GM12878 (cell line): ENCODE data around the gene IGF2BP1. TPM values are rescaled to one million over a fixed set of nuclear protein-coding genes. Genes with fewer than 3 reads are reported as not detected.

Experiments
- ATAC-seq: fragments of 200-7000 bp; cut with Tn5 transposase; 3 replicates; pipeline ENCODE4 v1.9.1; 2020; ENCODE audit warnings: mild to moderate bottlenecking, moderate library complexity
- BruUV-seq: library from RNA; stranded (reverse); fragments of 400-500 nt; replicated peaks from 2 replicates; lab custom pipeline; 2021; lab: Mats Ljungman, UMichigan
- CTCF ChIA-PET: fragments of 300-600 bp; sonication (Branson Sonifier 250); formaldehyde crosslinking; extraction: SDS; loops from one replicate; lab custom pipeline; 2021; ENCODE audit warnings: inconsistent platforms; lab: Yijun Ruan, JAX
- POLR2A ChIA-PET: fragments of 350-600 bp; formaldehyde crosslinking; extraction: SDS; loops from one replicate; lab custom pipeline; 2021; ENCODE audit warnings: inconsistent platforms; lab: Charles Lee
- RAD21 ChIA-PET: fragments of 300-600 bp; sonication (Branson Sonifier 250); formaldehyde crosslinking; loops from one replicate; lab custom pipeline; 2023; ENCODE audit warnings: antibody characterized with exemption; ENCODE audit not compliant: unreplicated experiment; lab: Charles Lee
- SMC1A ChIA-PET: fragments of 300-600 bp; sonication (Branson Sonifier 250); formaldehyde crosslinking; loops from one replicate; lab custom pipeline; 2023; ENCODE audit not compliant: unreplicated experiment, uncharacterized antibody; lab: Charles Lee
- DNase-seq: peaks from one replicate; pipeline ENCODE4 v3.0.0-alpha.2; 2011; ENCODE audit warnings: low read depth, low spot score
- FAIRE-seq: peaks from 3 replicates; lab custom pipeline; 2011; peaks lifted over from hg19 to GRCh38; lab: Jason Lieb, UNC
- H2AFZ ChIP-seq: 2 replicates; pipeline ENCODE4 v1.6.0; 2011; ENCODE audit warnings: low read depth, low read length, control low read depth; ENCODE audit not compliant: control insufficient read depth
- H3K27ac ChIP-seq: 2 replicates; pipeline ENCODE4 v1.5.1; 2011; ENCODE audit warnings: control low read depth; ENCODE audit not compliant: control insufficient read depth, insufficient read depth
- H3K27me3 ChIP-seq, 2 experiments: replicated peaks in 1 of 2; 2 replicates each; pipeline versions ENCODE4 v1.6.0 to v1.6.1; 2011; ENCODE audit warnings: low read length in 1 of 2; ENCODE audit not compliant: control insufficient read depth in 2 of 2, insufficient read depth in 2 of 2
- H3K36me3 ChIP-seq, 2 experiments: 2 replicates each; pipeline ENCODE4 v1.5.1; 2011; ENCODE audit warnings: low read length in 1 of 2; ENCODE audit not compliant: control insufficient read depth in 2 of 2, insufficient read depth in 2 of 2
- H3K4me1 ChIP-seq: 2 replicates; pipeline ENCODE4 v1.6.1; 2011; ENCODE audit warnings: mild to moderate bottlenecking, low read length, moderate library complexity, mixed read lengths; ENCODE audit not compliant: control insufficient read depth, insufficient read depth
- H3K4me2 ChIP-seq: 2 replicates; pipeline ENCODE4 v1.6.0; 2011; ENCODE audit warnings: control low read depth; ENCODE audit not compliant: control insufficient read depth, insufficient read depth
- H3K4me3 ChIP-seq: fragments of 200-600 bp; sonication (generic); 2 replicates; pipeline ENCODE4 v1.5.1; 2016
- H3K79me2 ChIP-seq: 2 replicates; pipeline ENCODE4 v1.6.0; 2011; ENCODE audit warnings: low read length; ENCODE audit not compliant: control insufficient read depth, insufficient read depth
- H3K9ac ChIP-seq: 2 replicates; pipeline ENCODE4 v1.8.0; 2011; ENCODE audit warnings: low read length, control low read depth, mixed read lengths; ENCODE audit not compliant: control insufficient read depth, insufficient read depth
- H3K9me3 ChIP-seq: replicated peaks from 3 replicates; pipeline ENCODE4 v1.5.1; 2011; ENCODE audit warnings: mild to moderate bottlenecking, low read length; ENCODE audit not compliant: control insufficient read depth, insufficient read depth
- H4K20me1 ChIP-seq: 2 replicates; pipeline ENCODE4 v1.6.0; 2011; ENCODE audit not compliant: control insufficient read depth, insufficient read depth
- CBX3 ChIP-seq: fragments of 200-600 bp; sonication (generic); IDR thresholded peaks from 2 replicates; pipeline ENCODE4 v1.6.1; 2016; ENCODE audit warnings: low read depth, borderline replicate concordance
- GABPA ChIP-seq: IDR thresholded peaks from 2 replicates; pipeline ENCODE4 v1.6.1; 2014; ENCODE audit warnings: antibody characterized with exemption, low read depth, mild to moderate bottlenecking, inconsistent platforms
- IKZF2 ChIP-seq, 2 experiments: fragments of 450-650 bp; IDR thresholded peaks; 2 replicates each; pipeline ENCODE4 v1.6.1; 2017; ENCODE audit warnings: mild to moderate bottlenecking in 2 of 2, moderate library complexity in 2 of 2
- IRF4 ChIP-seq: IDR thresholded peaks from 2 replicates; pipeline ENCODE4 v1.6.1; 2011; ENCODE audit warnings: low read depth, low read length
- JUND ChIP-seq: IDR thresholded peaks from 2 replicates; pipeline ENCODE4 v1.6.1; 2012; ENCODE audit warnings: low read depth, mild to moderate bottlenecking, low read length, improper control_type of control experiment, moderate library complexity
- KAT2A ChIP-seq: conservative IDR thresholded peaks from 2 replicates; pipeline ENCODE4 v1.6.1; 2011; ENCODE audit warnings: low read depth, low read length; ENCODE audit not compliant: control insufficient read depth
- MYB ChIP-seq: fragments of 150-350 bp; IDR thresholded peaks from 2 replicates; pipeline ENCODE4 v1.6.1; 2014; ENCODE audit warnings: mild to moderate bottlenecking, low read depth, low read length, borderline replicate concordance
- NBN ChIP-seq: fragments of 450-650 bp; IDR thresholded peaks from 2 replicates; pipeline ENCODE4 v1.6.1; 2016
- NR2C1 ChIP-seq: fragments of 450-650 bp; IDR thresholded peaks from 2 replicates; pipeline ENCODE4 v1.6.1; 2017; ENCODE audit warnings: antibody characterized with exemption, mild to moderate bottlenecking, moderate library complexity
- POLR2AphosphoS5 ChIP-seq: IDR thresholded peaks from 2 replicates; pipeline ENCODE4 v1.6.1; 2011; ENCODE audit warnings: mild to moderate bottlenecking, low read length, inconsistent platforms
- RFX5 ChIP-seq: IDR thresholded peaks from 2 replicates; pipeline ENCODE4 v1.6.1; 2011; ENCODE audit warnings: low read depth, low read length, improper control_type of control experiment
- WRNIP1 ChIP-seq: IDR thresholded peaks from 2 replicates; pipeline ENCODE4 v1.6.1; 2011; ENCODE audit warnings: low read depth, low read length, improper control_type of control experiment, borderline replicate concordance
- YY1 ChIP-seq: IDR thresholded peaks from 2 replicates; pipeline ENCODE4 v1.6.1; 2011; ENCODE audit warnings: low read depth, mild to moderate bottlenecking, low read length
- WGBS: methylation state at CpG from one replicate; pipeline ENCODE4 v1.1.6; 2016; ENCODE audit warnings: low lambda C conversion rate; ENCODE audit not compliant: insufficient replicate concordance, insufficient coverage; ENCODE audit errors: missing lambda C conversion rate; 5-methylcytosine and 5-hydroxymethylcytosine counted together
- in situ Hi-C: fragments of 300-500 bp; cut with MboI; formaldehyde crosslinking; loops from 9 replicates; pipeline ENCODE4 v1.14.3; 2018; ENCODE audit warnings: mixed read lengths
- intact Hi-C: fragments of 100-400 bp; cut with micrococcal nuclease; formaldehyde crosslinking; loops from one replicate; pipeline ENCODE4 v1.14.2; 2022; ENCODE audit not compliant: unreplicated experiment
- polyA plus RNA-seq, 11 experiments: library from polyadenylated mRNA; depleted of rRNA in 4 of 11; unstranded in 6 of 11; stranded (reverse) in 5 of 11; fragments of >200 nt; fragmentation: Nextera tagmentation in 4 of 11; fragmentation: Illumina TruSeq in 1 of 11; extraction: Ambion mirVana in 4 of 11; extraction: Trizol in 1 of 11; gene quantifications; 1 replicate in 1 of 11; 2 replicates in 10 of 11; pipeline versions ENCODE4 v1.2.1 to v1.2.3, GENCODE V29; 2011 to 2016; ENCODE audit warnings: inconsistent platforms in 2 of 11, missing spikeins in 2 of 11, low read depth in 1 of 11
- total RNA-seq, 4 experiments: library from RNA; depleted of rRNA in 3 of 4; stranded (reverse); fragments of >200 nt in 3 of 4; fragmentation: Illumina TruSeq in 1 of 4; extraction: Trizol in 1 of 4; gene quantifications; 2 replicates each; pipeline versions ENCODE4 v1.2.1 to v1.2.3, GENCODE V29; 2013 to 2021
- TF ChIP-seq, protein P1 (sequence below): fragments of 450-650 bp; IDR thresholded peaks from 2 replicates; pipeline ENCODE4 v1.6.1; 2014; ENCODE audit warnings: mild to moderate bottlenecking
- TF ChIP-seq, protein P2 (sequence below): IDR thresholded peaks from 2 replicates; pipeline ENCODE4 v1.6.1; 2011; ENCODE audit warnings: borderline replicate concordance, low read depth, mild to moderate bottlenecking, moderate library complexity, mixed read lengths, low read length; ENCODE audit not compliant: insufficient read depth; ENCODE audit errors: extremely low read length
- TF ChIP-seq, protein P3 (sequence below): fragments of 450-650 bp; IDR thresholded peaks from 2 replicates; pipeline ENCODE4 v1.6.1; 2017; ENCODE audit warnings: antibody characterized with exemption, mild to moderate bottlenecking, moderate library complexity
- TF ChIP-seq, protein P4 (sequence below): IDR thresholded peaks from 2 replicates; pipeline ENCODE4 v1.6.1; 2011; ENCODE audit warnings: low read depth, low read length, improper control_type of control experiment, borderline replicate concordance
- TF ChIP-seq, protein P5 (sequence below): fragments of 450-650 bp; IDR thresholded peaks from 2 replicates; pipeline ENCODE4 v1.6.1; 2016; ENCODE audit warnings: mild to moderate bottlenecking

Gene IGF2BP1
- total and polyA plus RNA-seq, 10 of the 15 experiments (the other 5 are each of a cell fraction or from before 2014, with no cell fraction given), result 0.04 to 2.4 (median 0.13) TPM; not detected in 1

DNA sequence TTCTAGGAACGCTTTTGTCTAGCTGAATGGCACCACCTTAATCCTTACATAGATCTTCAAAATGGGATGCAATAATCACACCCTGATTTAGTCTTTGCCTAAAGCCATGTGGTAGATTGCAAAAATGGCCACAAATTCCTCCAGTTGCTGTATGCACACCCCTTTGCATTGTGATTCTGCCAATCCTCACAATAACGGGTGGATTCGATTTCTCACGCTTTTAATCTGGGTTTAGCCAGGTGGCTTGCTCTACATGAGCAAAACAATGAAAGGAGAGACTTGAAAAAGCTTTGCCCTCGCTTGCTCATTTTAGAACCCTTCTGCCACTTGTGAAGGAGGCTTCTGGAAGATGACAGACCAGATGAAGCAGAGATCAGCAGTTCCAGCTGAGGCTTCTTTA, 85.0 kb downstream of the IGF2BP1 start:
- no peaks in the 10 kb centered on the region for H3K4me1 ChIP-seq
- H3K79me2 ChIP-seq, result no peaks in the 10 kb centered on the region
- no peak overlapping the region for H3K4me3 ChIP-seq
- intact Hi-C loops (no loop called here), in situ Hi-C loops (no loop called here)
- DNase-seq (no peak), FAIRE-seq (no peak), ATAC-seq (no peak)
- ChIA-PET RAD21 (no interaction called here), CTCF (no interaction called here), SMC1A (no interaction called here), POLR2A (no interaction called here)
- no peak overlapping the region for H3K9ac ChIP-seq
- no peaks in the 10 kb centered on the region for H3K9me3 ChIP-seq
- BruUV-seq, result no TSS peak
- TF ChIP-seq CBX3, result no peak
- TF ChIP-seq GABPA, result no peak
- no peak for TF ChIP-seq NR2C1
- TF ChIP-seq, protein P1, sequence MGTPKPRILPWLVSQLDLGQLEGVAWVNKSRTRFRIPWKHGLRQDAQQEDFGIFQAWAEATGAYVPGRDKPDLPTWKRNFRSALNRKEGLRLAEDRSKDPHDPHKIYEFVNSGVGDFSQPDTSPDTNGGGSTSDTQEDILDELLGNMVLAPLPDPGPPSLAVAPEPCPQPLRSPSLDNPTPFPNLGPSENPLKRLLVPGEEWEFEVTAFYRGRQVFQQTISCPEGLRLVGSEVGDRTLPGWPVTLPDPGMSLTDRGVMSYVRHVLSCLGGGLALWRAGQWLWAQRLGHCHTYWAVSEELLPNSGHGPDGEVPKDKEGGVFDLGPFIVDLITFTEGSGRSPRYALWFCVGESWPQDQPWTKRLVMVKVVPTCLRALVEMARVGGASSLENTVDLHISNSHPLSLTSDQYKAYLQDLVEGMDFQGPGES, result no peak
- no peak for TF ChIP-seq MYB
- no peak for TF ChIP-seq IRF4
- TF ChIP-seq, protein P2, sequence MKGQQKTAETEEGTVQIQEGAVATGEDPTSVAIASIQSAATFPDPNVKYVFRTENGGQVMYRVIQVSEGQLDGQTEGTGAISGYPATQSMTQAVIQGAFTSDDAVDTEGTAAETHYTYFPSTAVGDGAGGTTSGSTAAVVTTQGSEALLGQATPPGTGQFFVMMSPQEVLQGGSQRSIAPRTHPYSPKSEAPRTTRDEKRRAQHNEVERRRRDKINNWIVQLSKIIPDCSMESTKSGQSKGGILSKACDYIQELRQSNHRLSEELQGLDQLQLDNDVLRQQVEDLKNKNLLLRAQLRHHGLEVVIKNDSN, result no peak
- TF ChIP-seq YY1, result no peak
- TF ChIP-seq NBN, result no peak
- no peak for TF ChIP-seq RFX5
- no peak for TF ChIP-seq KAT2A
- TF ChIP-seq, protein P3, sequence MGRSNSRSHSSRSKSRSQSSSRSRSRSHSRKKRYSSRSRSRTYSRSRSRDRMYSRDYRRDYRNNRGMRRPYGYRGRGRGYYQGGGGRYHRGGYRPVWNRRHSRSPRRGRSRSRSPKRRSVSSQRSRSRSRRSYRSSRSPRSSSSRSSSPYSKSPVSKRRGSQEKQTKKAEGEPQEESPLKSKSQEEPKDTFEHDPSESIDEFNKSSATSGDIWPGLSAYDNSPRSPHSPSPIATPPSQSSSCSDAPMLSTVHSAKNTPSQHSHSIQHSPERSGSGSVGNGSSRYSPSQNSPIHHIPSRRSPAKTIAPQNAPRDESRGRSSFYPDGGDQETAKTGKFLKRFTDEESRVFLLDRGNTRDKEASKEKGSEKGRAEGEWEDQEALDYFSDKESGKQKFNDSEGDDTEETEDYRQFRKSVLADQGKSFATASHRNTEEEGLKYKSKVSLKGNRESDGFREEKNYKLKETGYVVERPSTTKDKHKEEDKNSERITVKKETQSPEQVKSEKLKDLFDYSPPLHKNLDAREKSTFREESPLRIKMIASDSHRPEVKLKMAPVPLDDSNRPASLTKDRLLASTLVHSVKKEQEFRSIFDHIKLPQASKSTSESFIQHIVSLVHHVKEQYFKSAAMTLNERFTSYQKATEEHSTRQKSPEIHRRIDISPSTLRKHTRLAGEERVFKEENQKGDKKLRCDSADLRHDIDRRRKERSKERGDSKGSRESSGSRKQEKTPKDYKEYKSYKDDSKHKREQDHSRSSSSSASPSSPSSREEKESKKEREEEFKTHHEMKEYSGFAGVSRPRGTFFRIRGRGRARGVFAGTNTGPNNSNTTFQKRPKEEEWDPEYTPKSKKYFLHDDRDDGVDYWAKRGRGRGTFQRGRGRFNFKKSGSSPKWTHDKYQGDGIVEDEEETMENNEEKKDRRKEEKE, result no peak
- no peak for TF ChIP-seq WRNIP1
- TF ChIP-seq POLR2AphosphoS5, result no peak
- TF ChIP-seq, protein P4, sequence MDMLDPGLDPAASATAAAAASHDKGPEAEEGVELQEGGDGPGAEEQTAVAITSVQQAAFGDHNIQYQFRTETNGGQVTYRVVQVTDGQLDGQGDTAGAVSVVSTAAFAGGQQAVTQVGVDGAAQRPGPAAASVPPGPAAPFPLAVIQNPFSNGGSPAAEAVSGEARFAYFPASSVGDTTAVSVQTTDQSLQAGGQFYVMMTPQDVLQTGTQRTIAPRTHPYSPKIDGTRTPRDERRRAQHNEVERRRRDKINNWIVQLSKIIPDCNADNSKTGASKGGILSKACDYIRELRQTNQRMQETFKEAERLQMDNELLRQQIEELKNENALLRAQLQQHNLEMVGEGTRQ, result no peak
- TF ChIP-seq, protein P5, sequence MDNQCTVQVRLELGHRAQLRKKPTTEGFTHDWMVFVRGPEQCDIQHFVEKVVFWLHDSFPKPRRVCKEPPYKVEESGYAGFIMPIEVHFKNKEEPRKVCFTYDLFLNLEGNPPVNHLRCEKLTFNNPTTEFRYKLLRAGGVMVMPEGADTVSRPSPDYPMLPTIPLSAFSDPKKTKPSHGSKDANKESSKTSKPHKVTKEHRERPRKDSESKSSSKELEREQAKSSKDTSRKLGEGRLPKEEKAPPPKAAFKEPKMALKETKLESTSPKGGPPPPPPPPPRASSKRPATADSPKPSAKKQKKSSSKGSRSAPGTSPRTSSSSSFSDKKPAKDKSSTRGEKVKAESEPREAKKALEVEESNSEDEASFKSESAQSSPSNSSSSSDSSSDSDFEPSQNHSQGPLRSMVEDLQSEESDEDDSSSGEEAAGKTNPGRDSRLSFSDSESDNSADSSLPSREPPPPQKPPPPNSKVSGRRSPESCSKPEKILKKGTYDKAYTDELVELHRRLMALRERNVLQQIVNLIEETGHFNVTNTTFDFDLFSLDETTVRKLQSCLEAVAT, result no peak
- no peak for TF ChIP-seq IKZF2 (IDR thresholded peaks at IDR 0.05)
- TF ChIP-seq JUND, result no peak
- no peaks in the 10 kb centered on the region; a peak in 2 of 4 replicates for H3K27me3 ChIP-seq
- no peaks in the 10 kb centered on the region for H3K36me3 ChIP-seq
- no peak overlapping the region for H3K4me2 ChIP-seq
- H4K20me1 ChIP-seq, result no peaks in the 10 kb centered on the region
- H2AFZ ChIP-seq, result no peak overlapping the region
- 64% methylated on average over 5 of the region's 5 CpGs for WGBS
- no peak overlapping the region for H3K27ac ChIP-seq
